ENCODE results near the gene MYLK.

The MYLK gene

DNA sequence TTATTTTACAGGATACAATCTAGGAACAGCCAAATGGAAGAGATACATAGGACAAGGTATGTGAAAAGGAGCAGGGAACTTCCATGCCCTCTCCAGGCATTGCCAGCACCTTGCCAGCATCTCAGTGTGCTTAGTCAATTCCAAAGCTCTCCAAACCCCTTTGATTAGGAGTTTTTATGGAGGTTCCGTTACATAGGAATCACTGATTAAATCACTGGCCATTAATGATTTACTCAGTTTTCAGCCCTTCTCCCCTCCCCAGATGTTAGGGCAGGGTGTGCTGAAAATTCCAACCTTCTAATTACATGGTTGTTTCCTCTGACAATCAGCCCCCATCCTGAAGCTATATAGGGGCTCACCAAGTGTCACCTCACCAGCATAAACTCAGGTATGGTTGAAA, 11.5 kb downstream of the MYLK start:
- DNase-seq: no peak

- peak in 1 of 3 experiments; percentile 6 for DNase-seq
Observed at GRCh38 chr3:123871946-123872345, 12.2 kb downstream of the MYLK start.

GRCh38 chr3:123870033-123870432, 14.1 kb downstream of the MYLK start:
- DNase-seq: no peak

GRCh38 chr3:123869165-123869564, 15.0 kb downstream of the MYLK start:
- no peak for DNase-seq

DNA sequence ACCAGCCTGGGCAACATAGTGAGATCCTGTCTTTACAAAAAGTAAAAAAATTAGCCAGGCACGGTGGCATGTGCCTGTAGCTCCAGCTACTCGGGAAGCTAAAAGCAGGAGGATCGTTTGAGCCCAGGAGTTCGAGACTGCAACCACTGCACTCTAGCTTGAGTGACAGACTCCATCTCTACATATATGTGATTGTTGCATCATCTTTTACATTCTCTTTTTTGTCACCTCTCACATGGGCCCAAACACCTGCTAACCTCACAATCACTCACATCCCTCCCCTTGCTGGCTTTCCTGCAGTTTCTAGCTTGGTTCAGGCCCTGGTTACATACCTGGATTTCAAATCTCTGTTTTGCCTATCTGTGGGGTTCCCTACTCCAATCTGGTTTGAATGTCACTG, 19.4 kb downstream of the MYLK start:
- DNase-seq: no peak

DNA sequence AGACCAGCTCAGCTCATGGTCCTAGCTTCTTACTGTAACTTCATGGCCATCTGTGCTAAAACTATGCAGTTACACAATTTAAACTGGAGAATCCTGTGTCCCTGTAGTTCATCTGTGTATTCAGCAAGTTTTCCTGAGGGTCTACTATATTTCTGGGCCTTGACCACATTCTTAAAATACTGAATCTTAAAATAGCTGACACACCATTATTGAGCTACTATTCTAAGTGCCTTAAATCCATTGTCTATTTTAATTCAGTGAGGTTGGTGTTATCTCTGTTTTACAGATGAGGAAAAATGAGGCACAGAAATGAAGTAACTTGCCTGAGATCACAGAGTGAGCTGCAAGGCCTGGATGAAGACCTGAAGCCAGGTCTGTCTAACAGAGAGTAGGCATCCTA, 22.0 kb downstream of the MYLK start:
- no peak for DNase-seq

DNA sequence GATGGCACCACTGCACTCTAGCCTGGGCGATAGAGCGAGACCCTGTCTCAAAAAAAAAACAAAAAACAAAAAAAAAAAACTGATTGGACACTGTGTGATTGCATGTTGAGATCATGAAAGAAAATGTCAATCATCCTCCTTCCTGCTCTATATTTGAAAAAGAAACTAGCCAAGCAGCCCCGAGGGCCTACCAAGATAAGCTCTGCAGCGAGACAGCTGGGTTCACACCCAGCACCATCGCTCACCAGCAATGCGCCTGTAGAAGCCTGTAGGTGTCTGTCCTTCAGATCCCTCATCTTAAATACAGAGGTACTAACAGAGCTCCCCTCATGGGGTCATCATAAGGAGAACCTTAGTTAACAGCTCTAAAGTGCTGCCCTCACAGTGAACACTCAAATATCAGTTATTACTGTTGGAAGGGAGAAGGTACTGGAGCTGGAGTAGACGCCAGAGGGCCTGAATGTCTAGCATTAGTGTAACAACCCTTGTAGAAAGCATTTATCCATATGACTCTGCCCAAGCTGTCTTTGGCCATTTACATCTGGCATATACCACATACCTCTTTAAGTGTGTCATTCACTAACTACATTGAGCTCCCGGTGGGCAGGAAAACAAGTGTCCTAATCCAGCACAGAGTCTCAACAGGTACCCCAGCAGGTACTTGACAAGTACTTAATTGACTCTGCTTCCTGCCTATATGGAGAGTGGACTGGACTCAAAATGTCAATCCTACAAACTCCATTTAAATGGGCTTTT, 22.9 kb downstream of the MYLK start:
- peak in 1 of 3 experiments; percentile 11 for DNase-seq

- DNase-seq: no peak
Observed at GRCh38 chr3:123859177-123859576, 25.0 kb downstream of the MYLK start.

DNA sequence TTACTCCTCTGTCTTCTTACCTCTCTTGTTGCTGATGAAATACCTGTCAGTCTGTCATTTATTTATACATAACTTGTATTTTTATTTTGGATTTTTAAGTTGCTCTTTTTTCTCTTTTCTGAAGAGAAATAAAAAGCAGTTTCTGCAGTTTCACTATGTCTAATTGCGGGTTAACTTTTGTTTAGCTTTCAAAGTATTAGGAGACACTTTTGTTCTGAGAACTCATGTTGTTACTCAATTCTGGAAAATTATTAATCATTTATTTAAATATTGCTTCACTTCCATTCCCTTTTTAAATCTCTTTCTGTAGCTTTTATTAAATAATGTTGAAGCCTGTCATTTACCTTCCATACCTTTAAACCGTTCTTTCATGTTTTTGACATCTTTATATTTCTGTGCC, 29.2 kb downstream of the MYLK start:
- no peak for DNase-seq

DNA sequence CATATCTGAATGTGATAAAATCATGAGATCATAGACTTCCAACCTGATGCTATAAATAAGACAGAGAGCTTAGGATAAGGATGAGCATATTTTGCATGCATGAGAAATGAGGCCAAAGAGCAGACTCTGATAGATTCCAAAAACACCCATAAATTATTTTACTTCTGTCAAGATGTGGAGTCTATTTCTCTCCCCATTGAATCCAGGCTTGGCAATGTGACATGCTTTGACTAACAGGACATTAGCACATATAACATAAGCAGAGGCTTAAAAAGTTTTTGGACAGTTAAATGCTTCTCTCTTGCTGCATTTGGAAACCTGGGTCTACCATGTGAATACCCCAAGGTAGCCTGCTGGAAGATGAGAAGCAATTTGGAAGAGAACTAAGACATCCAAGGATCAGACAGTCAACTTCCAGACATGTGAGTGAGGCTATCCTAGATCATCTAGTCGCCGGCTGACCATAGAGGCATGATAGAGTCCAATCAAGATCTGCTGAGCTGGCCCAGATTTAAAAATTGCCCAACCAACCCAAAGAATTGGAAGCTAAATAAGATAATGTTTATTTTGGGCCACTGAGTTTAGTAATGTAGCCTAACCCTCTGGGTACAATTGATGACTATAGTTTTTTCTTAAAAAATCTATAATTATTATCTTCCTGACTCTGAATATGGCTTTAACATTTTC, 30.3 kb downstream of the MYLK start:
- no peak for DNase-seq

DNA sequence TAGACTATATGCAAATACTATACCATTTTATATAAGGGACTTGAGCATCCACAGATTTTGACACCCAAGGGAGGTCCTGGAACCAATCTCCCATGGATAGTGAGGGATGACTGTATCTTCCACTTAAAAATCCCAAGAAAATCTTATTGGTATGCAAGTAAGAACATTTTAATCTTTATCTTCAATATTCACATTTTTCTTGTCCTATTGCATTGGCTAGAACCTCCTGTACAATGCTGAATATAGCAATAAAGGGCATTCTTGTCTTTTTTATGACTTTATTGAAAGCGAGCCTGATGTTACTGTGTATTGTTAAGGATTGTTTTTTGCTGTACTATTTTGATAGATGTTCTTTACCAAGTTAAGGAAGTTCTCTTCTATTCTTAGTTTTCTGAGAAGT, 36.9 kb downstream of the MYLK start:
- no peak for DNase-seq

- DNase-seq: no peak
Observed at GRCh38 chr3:123843668-123844067, 40.5 kb downstream of the MYLK start.

DNA sequence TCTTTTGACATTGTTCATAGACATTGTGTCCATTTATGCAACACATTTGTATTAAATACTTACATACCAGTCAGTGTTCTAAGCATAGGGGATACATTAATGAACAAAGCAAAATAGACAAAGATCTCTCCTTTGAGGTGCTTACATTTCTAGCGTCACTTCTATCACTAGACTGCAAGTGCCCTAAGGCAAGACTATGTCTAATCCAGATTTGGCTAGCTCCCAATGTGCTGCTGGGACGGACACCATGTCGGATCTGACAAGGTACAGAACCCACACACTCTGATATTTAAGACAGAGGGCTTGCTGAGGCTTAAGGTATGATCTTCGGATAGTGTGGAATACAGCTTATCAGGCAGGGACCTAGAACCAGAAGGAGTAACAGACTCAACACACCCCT, 41.4 kb downstream of the MYLK start:
- DNase-seq: no peak

- no peak for DNase-seq
Observed at GRCh38 chr3:123841476-123842238, 42.5 kb downstream of the MYLK start.

- DNase-seq: no peak
Observed at GRCh38 chr3:123840961-123841360, 43.2 kb downstream of the MYLK start.

- no peak for DNase-seq
Observed at GRCh38 chr3:123837858-123838257, 46.3 kb downstream of the MYLK start.

DNA sequence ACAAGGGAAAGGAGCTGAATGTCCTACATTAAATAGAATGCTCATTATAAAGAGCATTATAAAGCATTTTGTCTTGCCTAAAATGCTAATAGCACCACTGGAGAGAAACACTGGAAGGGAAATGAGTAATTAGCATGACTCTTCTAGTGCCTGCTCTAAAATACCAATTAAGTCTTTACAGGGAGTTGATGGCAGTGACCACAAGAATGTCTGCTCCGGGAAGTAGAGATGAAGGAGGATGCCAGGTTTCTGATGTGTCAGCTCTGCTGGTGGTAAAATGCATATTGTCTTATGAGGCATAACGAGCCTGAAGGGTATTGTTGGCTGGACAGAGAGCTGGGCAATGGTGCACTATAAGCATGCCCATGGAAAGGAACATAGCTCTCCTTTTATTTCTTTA, 49.5 kb downstream of the MYLK start:
- no peak for DNase-seq

DNA sequence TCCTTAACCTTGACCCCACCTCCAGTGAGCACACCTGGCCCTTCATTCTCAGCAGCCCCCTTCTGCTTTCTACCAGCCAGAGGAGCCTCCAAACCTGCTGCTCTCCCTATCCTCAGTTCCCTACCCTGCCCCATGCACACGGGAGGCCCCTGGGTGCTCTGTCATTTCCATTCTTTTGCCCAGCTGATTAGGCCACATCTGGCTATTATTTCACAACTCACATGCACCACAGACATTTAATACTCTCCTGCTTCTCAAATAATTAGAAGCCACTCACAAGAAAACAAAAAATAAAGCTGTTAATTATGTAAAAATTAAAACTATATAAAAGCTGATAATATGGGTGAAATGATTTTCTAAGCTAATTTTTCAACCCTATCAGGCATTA, 50.7 kb downstream of the MYLK start:
- no peak for DNase-seq

GRCh38 chr3:123832692-123833397, 51.3 kb downstream of the MYLK start:
- no peak for DNase-seq

- no peak for DNase-seq
Observed at GRCh38 chr3:123831420-123831819, 52.7 kb downstream of the MYLK start.

- no peak for DNase-seq
Observed at GRCh38 chr3:123821920-123822319, 62.2 kb downstream of the MYLK start.

DNA sequence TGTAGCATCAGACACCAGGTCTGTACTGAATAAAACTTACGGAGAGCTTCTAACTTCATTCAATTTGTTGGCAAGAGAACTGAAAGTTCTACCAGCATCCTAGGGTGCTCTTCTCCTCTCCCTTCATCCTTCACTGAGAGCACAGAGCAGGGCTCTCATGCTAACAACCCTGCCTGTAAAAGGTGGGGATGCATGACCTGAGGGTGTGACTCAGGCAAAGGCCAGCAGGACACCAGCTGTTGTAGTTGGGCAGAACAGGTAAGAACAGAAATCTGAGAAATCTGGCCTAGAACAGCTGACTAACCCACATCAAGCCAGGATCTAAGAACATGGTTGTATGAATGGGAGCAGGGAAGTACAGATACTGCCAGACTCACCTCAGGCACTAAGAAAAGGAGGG, 64.2 kb downstream of the MYLK start:
- DNase-seq: no peak

DNA sequence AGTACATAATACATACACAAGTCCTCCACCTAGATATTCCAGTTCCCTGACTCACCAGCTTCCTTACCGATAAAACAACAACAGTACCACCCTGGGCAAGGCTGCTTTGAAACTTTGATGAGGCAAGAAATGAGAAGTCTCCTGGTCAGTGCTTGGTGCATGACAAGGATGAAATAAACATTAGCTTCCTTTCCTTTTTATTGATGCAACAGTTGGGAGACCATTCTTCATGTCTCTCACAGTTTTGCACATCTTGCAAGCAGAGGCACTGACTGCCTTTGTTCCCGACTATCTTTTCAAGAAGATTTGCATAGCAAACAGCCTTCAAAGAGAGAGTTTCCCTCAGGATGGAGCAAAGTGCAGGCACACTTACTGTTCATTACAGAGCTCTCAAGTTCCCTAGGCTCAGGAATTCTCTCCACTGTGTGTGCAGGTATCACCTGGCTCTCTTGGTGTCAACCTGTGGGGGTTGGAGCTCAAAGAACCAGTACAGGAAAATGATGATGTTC, 65.2 kb downstream of the MYLK start:
- DNase-seq: no peak
